Stimulated activated CD4-positive, alpha-beta T cell treated with anti-CD3 and anti-CD28 coated beads, Interleukin-15, amount 100 ng/mL, for 24 hours (primary cell): ENCODE data around the gene EXOSC6.
"Not testable (repeated sequence)": the region's sequence is repeated elsewhere in the genome, so short reads cannot be mapped to it uniquely, and the experiment has no call there.

ENCODE experiments used
- DNase-seq: peaks from one replicate; pipeline ENCODE4 v3.0.0-alpha.2; 2020

Gene EXOSC6

GRCh38 chr16:70197611-70198010 lies 54.1 kb downstream of the EXOSC6 start:
- not testable (repeated sequence) for DNase-seq
